Esophagus squamous epithelium (tissue), 5 donors: Measurements from ENCODE around the gene DNER. TPM values are rescaled to one million over a fixed set of nuclear protein-coding genes. Genes with fewer than 3 reads are reported as not detected.

Experiments used
- DNase-seq: peaks from one replicate; lab custom pipeline; 2025; lab: John Stamatoyannopoulos, UW
- H3K27ac ChIP-seq, 4 donors: fragments of 200-600 bp; sonication (generic); one replicate each; pipeline ENCODE4 v1.5.1; 2016 to 2019; ENCODE audit warnings: mild to moderate bottlenecking in 1 of 4
- H3K27me3 ChIP-seq, 4 donors: fragments of 200-600 bp; sonication (generic); 1 replicate in 3 of 4; 2 replicates in 1 of 4; pipeline versions ENCODE4 v1.5.1 to v1.6.0; 2017 to 2021; ENCODE audit warnings: antibody characterized with exemption in 1 of 4
- H3K36me3 ChIP-seq, 3 donors: fragments of 200-600 bp; sonication (generic); one replicate each; pipeline ENCODE4 v1.5.1; 2016 to 2019
- H3K4me1 ChIP-seq, 3 donors: fragments of 200-600 bp; sonication (generic); one replicate each; pipeline ENCODE4 v1.5.1; 2017 to 2019
- H3K4me3 ChIP-seq, 4 donors: fragments of 200-600 bp; sonication (generic); 1 replicate in 3 of 4; 2 replicates in 1 of 4; pipeline ENCODE4 v1.5.1; 2016 to 2019; ENCODE audit warnings: mild to moderate bottlenecking in 2 of 4, moderate library complexity in 1 of 4
- H3K9me3 ChIP-seq, 3 donors: fragments of 200-600 bp; sonication (generic); one replicate each; pipeline ENCODE4 v1.5.1; 2016 to 2019
- CTCF ChIP-seq, 6 experiments: fragments of 450-650 bp in 4 of 6; fragments of 200-600 bp in 2 of 6; sonication (generic) in 2 of 6; IDR thresholded peaks; one replicate each; pipeline ENCODE4 v1.5.1; 2016 to 2019; ENCODE audit warnings: antibody characterized with exemption in 6 of 6, mild to moderate bottlenecking in 4 of 6, moderate library complexity in 4 of 6
- POLR2A ChIP-seq, 4 donors: fragments of 450-650 bp; IDR thresholded peaks; one replicate each; pipeline ENCODE4 v1.6.1; 2017; ENCODE audit warnings: antibody characterized with exemption in 4 of 4, mild to moderate bottlenecking in 4 of 4, moderate library complexity in 3 of 4
- WGBS, 2 donors: methylation state at CpG; one replicate each; pipeline ENCODE4 v1.1.5; 2018; 5-methylcytosine and 5-hydroxymethylcytosine counted together
- intact Hi-C: fragments of 100-400 bp; cut with DNase I; formaldehyde crosslinking; loops from one replicate; pipeline ENCODE4 v1.15.0; 2022
- total RNA-seq, 4 donors: library from RNA; depleted of rRNA; stranded (reverse); fragments of >200 nt; gene quantifications; one replicate each; pipeline ENCODE4 v1.1.0, GENCODE V29; 2016
- donor health status: DM: yes; HTN: yes; CAD: no.

DNER gene
- total RNA-seq, 4 donors from 2014 or later, result 0.27 to 2.5 (median 0.91) TPM

- Histone ChIP-seq H3K4me1 (no peaks in the 10 kb centered on the region), H3K27ac (no peak overlapping the region), H3K27me3 (no peaks in the 10 kb centered on the region), H3K4me3 (no peak overlapping the region), H3K9me3 (no peaks in the 10 kb centered on the region), H3K36me3 (no peaks in the 10 kb centered on the region)
- intact Hi-C loops, result loop anchor here (5.0 kb wide), 1 partner anchor 154 kb away; no protein-coding TSS in a partner anchor
- 72 to 81% methylated on average over 5 of the region's 5 CpGs for WGBS, 2 donors
- DNase-seq, result no peak
- TF ChIP-seq CTCF (IDR thresholded peaks at IDR 0.05) (no peak), POLR2A (IDR thresholded peaks at IDR 0.05) (no peak)
These were observed 281.0 kb downstream of the DNER start for GRCh38 chr2:229433351-229433750.

- intact Hi-C loops, result loop anchor here (5.0 kb wide), 1 partner anchor 156 kb away; no protein-coding TSS in a partner anchor
These were observed 282.9 kb downstream of the DNER start for GRCh38 chr2:229431327-229431954.

GRCh38 chr2:229429589-229429988 is 284.8 kb downstream of the DNER start:
- Histone ChIP-seq H3K27ac (peak overlapping the region in 2 of 4 donors; percentile 3 to 62), H3K27me3 (no peaks in the 10 kb centered on the region), H3K9me3 (no peaks in the 10 kb centered on the region), H3K36me3 (no peaks in the 10 kb centered on the region), H3K4me3 (no peak overlapping the region), H3K4me1 (no peaks in the 10 kb centered on the region)
- TF ChIP-seq POLR2A (IDR thresholded peaks at IDR 0.05), result no peak
- intact Hi-C loops, result no loop called here
- 53 to 57% methylated on average over 5 of the region's 5 CpGs for WGBS, 2 donors
- no peak for DNase-seq

More at GRCh38 chr2:229431327-229431954, 282.9 kb downstream of the DNER start:
- Histone ChIP-seq H3K9me3 (no peaks in the 10 kb centered on the region), H3K36me3 (no peaks in the 10 kb centered on the region), H3K4me1 (no peaks in the 10 kb centered on the region), H3K27me3 (no peaks in the 10 kb centered on the region), H3K27ac (no peak overlapping the region), H3K4me3 (no peak overlapping the region)
- WGBS, 2 donors, result 33 to 35% methylated on average over 2 of the region's 2 CpGs
- TF ChIP-seq POLR2A (IDR thresholded peaks at IDR 0.05) (no peak), CTCF (IDR thresholded peaks at IDR 0.05) (peak; percentile 14 to 53 (median 42))
- DNase-seq, result no peak

- Histone ChIP-seq H3K36me3 (no peaks in the 10 kb centered on the region), H3K9me3 (no peaks in the 10 kb centered on the region), H3K27ac (no peak overlapping the region), H3K4me1 (no peaks in the 10 kb centered on the region), H3K27me3 (no peaks in the 10 kb centered on the region), H3K4me3 (no peak overlapping the region)
- DNase-seq, result no peak
- TF ChIP-seq CTCF (IDR thresholded peaks at IDR 0.05) (no peak), POLR2A (IDR thresholded peaks at IDR 0.05) (no peak)
- intact Hi-C loops, result no loop called here
- 83 to 85% methylated on average over 6 of the region's 6 CpGs for WGBS, 2 donors
These were observed 287.9 kb downstream of the DNER start for GRCh38 chr2:229426464-229426863.

- H3K4me1 ChIP-seq, result no peaks in the 10 kb centered on the region
- no peak for DNase-seq
- no peaks in the 10 kb centered on the region for H3K36me3 ChIP-seq
- intact Hi-C loops, result no loop called here
- no peak overlapping the region for H3K27ac ChIP-seq
- no peaks in the 10 kb centered on the region for H3K9me3 ChIP-seq
- H3K4me3 ChIP-seq, result no peak overlapping the region
- TF ChIP-seq CTCF (IDR thresholded peaks at IDR 0.05) (no peak), POLR2A (IDR thresholded peaks at IDR 0.05) (no peak)
- 56 to 62% methylated on average over 8 to 9 of the region's 9 CpGs for WGBS, 2 donors
- H3K27me3 ChIP-seq, result no peaks in the 10 kb centered on the region
These were observed 288.8 kb downstream of the DNER start for GRCh38 chr2:229425598-229425997.
